WTC11 (cell line): ENCODE results near the gene BLMH.

Experiments used
- ATF2 ChIP-seq: sonication (generic); formaldehyde crosslinking; IDR thresholded peaks from 2 replicates; pipeline ENCODE4 v1.8.1; 2022; ENCODE audit warnings: low read depth, missing genetic modification reagents, borderline replicate concordance
- CTCF ChIP-seq: fragments of 200-600 bp; IDR thresholded peaks from 2 replicates; pipeline ENCODE4 v1.8.0; 2022; ENCODE audit warnings: antibody characterized with exemption
- ESRRA ChIP-seq: sonication (generic); formaldehyde crosslinking; IDR thresholded peaks from 2 replicates; pipeline ENCODE4 v1.8.1; 2022; ENCODE audit warnings: mild to moderate bottlenecking, missing genetic modification reagents, borderline replicate concordance
- GABPB1 ChIP-seq: sonication (generic); formaldehyde crosslinking; IDR thresholded peaks from 2 replicates; pipeline ENCODE4 v1.8.1; 2023; ENCODE audit warnings: mild to moderate bottlenecking, missing genetic modification reagents
- MAX ChIP-seq: sonication (generic); formaldehyde crosslinking; IDR thresholded peaks from 2 replicates; pipeline ENCODE4 v1.8.0; 2022; ENCODE audit warnings: mild to moderate bottlenecking, missing genetic modification reagents
- TEAD4 ChIP-seq: sonication (generic); formaldehyde crosslinking; IDR thresholded peaks from 2 replicates; pipeline ENCODE4 v1.8.0; 2022; ENCODE audit warnings: mild to moderate bottlenecking, missing genetic modification reagents
- ZNF219 ChIP-seq: sonication (generic); formaldehyde crosslinking; IDR thresholded peaks from 2 replicates; pipeline ENCODE4 v1.8.0; 2023; ENCODE audit warnings: missing genetic modification reagents, mild to moderate bottlenecking, borderline replicate concordance
- ZNF281 ChIP-seq: sonication (generic); formaldehyde crosslinking; IDR thresholded peaks from 2 replicates; pipeline ENCODE4 v1.8.0; 2023; ENCODE audit warnings: mild to moderate bottlenecking, missing genetic modification reagents

GRCh38 chr17:30310562-30310961 lies 18.8 kb upstream of the BLMH start:
- TF ChIP-seq CTCF (no peak), ESRRA (CRISPR knock-in tag) (no peak), ZNF281 (CRISPR knock-in tag) (no peak), ZNF219 (CRISPR knock-in tag) (no peak), ATF2 (CRISPR knock-in tag) (no peak), TEAD4 (CRISPR knock-in tag) (no peak), GABPB1 (CRISPR knock-in tag) (no peak), MAX (no peak)
